CD4-positive, alpha-beta T cell treated with Interleukin-2 at 100 ng/mL for 4 hours (primary cell): ENCODE measurements around the gene IFNG.

Experiments used
- DNase-seq: peaks from one replicate; pipeline ENCODE4 v3.0.0-alpha.2; 2020; ENCODE audit warnings: low spot score

IFNG gene

DNA sequence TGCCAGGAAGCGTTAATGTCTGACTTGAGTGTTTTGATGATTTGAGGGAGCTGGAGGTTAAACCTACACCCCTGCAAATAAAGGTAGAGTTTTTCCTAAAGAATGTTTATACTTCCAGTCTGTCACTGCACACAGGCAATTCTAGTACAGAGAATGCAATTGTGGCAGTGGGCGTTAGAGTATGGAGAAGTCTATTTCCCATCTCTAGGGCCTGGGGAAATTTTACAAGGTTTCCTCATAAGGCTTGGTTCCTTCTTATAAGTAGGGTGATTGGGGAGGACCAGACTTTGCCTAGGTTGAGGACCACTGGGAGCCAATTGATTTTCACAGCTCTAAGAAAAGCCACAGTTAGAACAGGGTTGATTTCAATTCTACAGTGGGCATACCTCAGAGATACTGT, 44.3 kb downstream of the IFNG start:
- DNase-seq, result no peak

DNA sequence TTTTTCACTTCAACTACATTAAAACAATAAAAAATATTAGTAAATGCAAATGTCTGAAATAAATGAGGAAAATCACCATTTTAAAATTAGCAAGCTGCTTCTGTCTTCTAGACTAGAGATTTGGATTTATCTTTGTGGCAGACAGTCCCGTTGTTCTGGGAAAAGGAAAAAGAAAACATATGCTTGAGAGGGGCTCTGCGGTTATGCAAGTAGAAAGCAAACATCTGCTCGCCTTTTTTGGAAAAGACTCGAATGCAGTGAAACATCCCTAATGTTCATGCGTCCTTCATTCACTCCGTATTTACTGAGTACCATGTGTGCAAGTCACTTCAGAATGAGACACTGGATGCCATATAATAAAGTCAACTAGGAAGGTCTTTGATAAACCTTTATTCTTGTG, 44.9 kb downstream of the IFNG start:
- no peak for DNase-seq

DNA sequence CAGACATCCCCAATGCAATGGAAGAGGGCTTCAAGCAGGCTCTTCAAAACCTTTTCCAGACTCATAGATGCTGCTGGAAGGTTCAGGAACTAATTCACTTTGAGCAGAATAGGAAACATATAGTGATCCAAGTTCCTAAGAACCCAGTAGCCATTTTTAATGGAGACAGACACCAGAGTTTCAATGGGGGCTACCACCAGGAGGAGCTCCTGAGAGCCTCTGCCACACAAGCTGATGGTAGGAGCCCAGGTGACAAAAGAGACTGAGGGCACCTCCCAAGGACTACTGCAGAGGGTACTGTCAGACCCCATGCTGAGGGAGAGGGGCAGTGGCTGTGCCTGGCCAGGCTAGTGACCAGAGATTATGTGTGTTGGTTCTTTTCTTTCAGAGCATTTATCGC, 45.9 kb downstream of the IFNG start:
- peak; percentile 53 for DNase-seq

DNA sequence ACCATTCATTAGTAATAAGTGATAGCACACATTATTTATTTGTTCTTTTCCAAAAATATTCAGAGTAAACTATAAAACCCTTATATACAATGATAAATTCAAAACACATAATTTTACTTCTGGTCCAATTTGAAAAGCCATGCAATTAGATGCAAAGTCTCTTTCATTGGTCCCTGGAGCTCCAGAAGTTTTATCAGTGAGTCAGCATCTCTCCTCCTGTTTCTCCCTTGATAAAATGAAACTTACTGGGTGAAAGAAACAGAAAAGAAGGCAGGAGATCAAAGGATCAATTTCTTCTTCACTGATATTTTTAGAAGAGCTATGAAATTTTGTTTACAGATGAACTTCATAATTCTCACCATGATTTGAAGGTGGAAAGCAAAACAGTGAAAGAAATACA, 47.5 kb downstream of the IFNG start:
- DNase-seq, result no peak

DNA sequence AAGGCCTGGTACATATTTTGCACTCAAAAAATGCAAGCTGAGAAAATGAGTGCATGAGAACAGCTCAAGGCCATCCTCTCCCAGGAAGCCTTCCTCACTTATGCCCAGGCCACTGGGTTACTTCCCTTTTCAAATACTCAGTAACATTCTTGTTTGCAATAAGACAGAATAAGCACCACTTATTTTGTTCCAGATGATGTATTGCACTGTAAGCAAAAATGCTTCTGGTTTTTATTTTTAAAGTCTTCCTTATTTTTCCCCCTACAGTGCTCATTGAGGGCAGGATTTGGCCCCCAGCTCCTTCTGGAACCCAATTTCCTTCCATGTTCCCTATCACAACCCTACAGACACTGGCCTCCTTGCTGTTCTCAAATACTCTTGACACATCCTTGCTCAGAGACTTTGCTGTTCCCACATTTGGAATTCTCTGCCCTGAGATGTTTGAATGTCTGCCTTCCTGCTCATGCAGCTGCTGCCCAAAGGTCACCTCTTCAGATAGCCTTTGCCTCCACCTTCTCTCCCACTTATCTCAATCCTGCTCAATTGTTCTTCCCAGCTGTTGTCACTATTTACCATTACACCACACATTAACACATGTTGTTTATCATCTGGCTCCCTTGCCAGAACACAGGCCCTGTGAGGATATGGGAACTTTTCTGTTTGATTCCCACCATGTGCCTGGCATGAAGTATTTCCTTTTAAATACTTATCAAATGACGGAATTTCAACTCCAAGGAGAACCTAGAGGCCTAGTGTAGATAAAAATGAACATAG, 49.9 kb downstream of the IFNG start:
- no peak for DNase-seq

DNA sequence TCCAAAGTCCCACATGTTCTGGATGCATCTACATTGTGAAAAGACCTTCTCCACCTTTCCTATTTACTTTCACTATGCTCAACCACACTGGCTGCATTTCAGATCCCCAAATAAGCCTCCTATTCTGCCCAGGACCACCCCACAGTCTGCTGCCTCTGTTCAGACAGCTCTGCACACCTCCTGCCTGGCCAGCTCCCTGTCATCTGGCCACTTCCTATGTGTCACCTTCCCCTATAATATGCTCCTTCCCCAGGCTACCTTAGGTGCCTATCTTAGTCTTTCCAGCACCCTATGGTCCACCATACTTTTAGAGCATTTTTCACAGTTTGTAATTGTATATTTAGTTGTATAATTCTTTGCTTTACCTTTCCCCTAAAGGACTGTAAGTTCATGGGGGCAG, 50.5 kb downstream of the IFNG start:
- no peak for DNase-seq

DNA sequence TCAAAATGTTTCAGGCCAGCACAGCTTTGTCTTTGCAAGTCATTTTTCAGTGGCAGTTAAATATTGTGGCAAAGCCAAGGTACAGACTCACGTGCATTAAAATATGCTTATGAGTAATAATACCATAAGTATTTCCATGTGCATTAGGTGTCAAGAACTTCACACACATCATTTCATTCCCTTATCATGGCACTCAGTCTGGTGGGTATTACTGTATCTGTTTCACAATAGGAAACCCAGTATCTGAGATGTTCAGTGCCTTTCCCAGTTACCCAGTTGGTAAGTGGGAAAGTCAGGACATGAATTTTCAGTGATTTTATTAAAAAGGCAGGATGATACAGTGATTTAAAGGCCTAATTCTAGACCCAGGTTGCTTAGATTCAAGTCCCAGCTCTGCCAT, 52.9 kb downstream of the IFNG start:
- no peak for DNase-seq

DNA sequence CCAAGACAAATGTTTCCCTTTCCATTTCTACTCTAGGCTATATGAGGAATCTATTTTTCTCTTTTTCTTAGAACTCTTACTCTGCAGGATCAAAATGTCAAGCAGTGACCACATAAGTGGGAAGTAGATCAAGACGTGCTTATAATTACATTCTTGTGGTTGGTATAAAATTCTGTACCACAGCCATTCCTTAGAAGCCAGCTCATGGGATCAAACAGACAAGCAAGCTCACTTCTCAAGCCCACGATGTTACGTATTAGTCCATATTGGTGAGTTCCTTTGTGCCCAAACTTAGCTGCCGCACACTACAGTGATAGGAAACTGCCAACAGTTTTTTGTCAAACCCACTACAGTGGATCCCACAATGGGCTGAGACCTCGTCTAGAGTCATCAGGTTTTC, 53.4 kb downstream of the IFNG start:
- no peak for DNase-seq
